ENCODE data around the gene FYB1. TPM values are rescaled to one million over a fixed set of nuclear protein-coding genes. Genes with fewer than 3 reads are reported as not detected.

The FYB1 gene
- total RNA-seq, 1 donor from 2014 or later: not detected

DNA sequence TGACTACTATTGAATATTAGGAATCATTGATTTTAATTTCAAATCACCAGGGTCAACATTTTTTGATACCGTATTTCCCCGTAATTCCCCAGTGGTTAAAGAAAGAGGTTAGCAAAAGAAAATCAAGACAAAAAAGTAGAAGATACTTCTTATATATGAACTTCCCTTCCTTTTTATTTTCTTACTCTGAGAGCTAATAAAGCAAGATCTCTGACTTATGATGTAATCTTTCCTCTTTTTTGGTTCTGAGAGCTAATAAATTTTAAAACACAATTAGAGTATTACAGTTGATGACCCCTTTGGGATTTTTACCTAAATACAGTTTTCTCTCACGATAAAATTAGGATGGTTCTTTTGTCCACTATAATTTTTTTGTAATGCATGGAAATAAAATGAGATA, 9.2 kb upstream of the FYB1 start:
- TF ChIP-seq, protein P1, sequence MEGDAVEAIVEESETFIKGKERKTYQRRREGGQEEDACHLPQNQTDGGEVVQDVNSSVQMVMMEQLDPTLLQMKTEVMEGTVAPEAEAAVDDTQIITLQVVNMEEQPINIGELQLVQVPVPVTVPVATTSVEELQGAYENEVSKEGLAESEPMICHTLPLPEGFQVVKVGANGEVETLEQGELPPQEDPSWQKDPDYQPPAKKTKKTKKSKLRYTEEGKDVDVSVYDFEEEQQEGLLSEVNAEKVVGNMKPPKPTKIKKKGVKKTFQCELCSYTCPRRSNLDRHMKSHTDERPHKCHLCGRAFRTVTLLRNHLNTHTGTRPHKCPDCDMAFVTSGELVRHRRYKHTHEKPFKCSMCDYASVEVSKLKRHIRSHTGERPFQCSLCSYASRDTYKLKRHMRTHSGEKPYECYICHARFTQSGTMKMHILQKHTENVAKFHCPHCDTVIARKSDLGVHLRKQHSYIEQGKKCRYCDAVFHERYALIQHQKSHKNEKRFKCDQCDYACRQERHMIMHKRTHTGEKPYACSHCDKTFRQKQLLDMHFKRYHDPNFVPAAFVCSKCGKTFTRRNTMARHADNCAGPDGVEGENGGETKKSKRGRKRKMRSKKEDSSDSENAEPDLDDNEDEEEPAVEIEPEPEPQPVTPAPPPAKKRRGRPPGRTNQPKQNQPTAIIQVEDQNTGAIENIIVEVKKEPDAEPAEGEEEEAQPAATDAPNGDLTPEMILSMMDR (IDR thresholded peaks at IDR 0.05; ENCODE audit: partially characterized antibody, unreplicated experiment): no peak
- Mint-ChIP-seq H3K36me3 (ENCODE audit: unreplicated experiment) (no peaks in the 10 kb centered on the region), H3K4me3 (ENCODE audit: unreplicated experiment) (no peak overlapping the region), H3K27ac (ENCODE audit: unreplicated experiment) (no peak overlapping the region), H3K4me1 (ENCODE audit: low read depth, unreplicated experiment) (peaks cover 7% of the 10 kb centered on the region), H3K27me3 (ENCODE audit: unreplicated experiment) (no peaks in the 10 kb centered on the region), H3K9me3 (ENCODE audit: unreplicated experiment) (no peaks in the 10 kb centered on the region)
- DNase-seq: no peak

DNA sequence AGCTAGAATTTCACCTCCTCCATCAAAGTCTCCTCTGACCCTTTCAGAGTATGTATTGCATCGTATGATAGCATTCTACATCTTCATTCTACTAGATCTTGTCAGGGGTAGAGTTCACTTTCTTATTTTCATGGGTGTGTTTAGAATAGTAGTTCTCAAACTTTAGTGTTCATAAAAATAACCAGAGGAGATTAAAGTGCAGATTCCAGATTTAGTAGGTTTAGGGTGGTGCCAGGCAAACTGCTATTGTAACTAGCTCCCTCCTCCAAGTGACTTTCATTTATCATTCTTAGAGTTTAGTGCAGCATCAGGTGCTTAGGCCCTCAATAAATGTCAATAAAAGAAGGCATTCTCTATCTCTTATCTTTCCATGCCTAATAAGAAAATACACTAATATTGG, 7.2 kb upstream of the FYB1 start:
- peaks cover 9% of the 10 kb centered on the region for H3K4me1 Mint-ChIP-seq (ENCODE audit: low read depth, unreplicated experiment)
- H3K4me3 Mint-ChIP-seq (ENCODE audit: unreplicated experiment): no peak overlapping the region
- no peaks in the 10 kb centered on the region for H3K36me3 Mint-ChIP-seq (ENCODE audit: unreplicated experiment)
- H3K27ac Mint-ChIP-seq (ENCODE audit: unreplicated experiment): no peak overlapping the region
- no peaks in the 10 kb centered on the region for H3K27me3 Mint-ChIP-seq (ENCODE audit: unreplicated experiment)
- H3K9me3 Mint-ChIP-seq (ENCODE audit: unreplicated experiment): no peaks in the 10 kb centered on the region
- TF ChIP-seq, protein P1 (IDR thresholded peaks at IDR 0.05; ENCODE audit: partially characterized antibody, unreplicated experiment): no peak
- no peak for DNase-seq

DNA sequence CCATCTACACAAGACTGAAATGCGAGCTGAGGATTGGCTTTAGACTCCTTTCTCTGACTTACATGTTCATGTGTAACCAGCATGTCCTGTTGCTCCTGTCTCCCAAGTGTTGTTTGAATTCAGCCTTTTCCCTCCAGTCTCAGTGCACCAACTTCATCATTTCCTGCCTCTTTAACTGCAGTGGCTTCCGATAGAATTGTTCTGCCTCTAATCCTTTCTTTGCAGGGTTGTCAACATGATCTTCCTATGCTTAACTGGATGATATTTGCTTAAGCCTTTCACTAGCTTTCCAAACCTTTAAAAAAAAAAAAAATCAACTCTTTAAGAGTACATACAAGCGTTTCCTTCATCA, 6.7 kb upstream of the FYB1 start:
- Mint-ChIP-seq H3K4me3 (ENCODE audit: unreplicated experiment) (no peak overlapping the region), H3K4me1 (ENCODE audit: low read depth, unreplicated experiment) (peaks cover 9% of the 10 kb centered on the region), H3K36me3 (ENCODE audit: unreplicated experiment) (no peaks in the 10 kb centered on the region), H3K27ac (ENCODE audit: unreplicated experiment) (no peak overlapping the region), H3K9me3 (ENCODE audit: unreplicated experiment) (no peaks in the 10 kb centered on the region), H3K27me3 (ENCODE audit: unreplicated experiment) (no peaks in the 10 kb centered on the region)
- TF ChIP-seq, protein P1 (IDR thresholded peaks at IDR 0.05; ENCODE audit: partially characterized antibody, unreplicated experiment): no peak
- DNase-seq: no peak

DNA sequence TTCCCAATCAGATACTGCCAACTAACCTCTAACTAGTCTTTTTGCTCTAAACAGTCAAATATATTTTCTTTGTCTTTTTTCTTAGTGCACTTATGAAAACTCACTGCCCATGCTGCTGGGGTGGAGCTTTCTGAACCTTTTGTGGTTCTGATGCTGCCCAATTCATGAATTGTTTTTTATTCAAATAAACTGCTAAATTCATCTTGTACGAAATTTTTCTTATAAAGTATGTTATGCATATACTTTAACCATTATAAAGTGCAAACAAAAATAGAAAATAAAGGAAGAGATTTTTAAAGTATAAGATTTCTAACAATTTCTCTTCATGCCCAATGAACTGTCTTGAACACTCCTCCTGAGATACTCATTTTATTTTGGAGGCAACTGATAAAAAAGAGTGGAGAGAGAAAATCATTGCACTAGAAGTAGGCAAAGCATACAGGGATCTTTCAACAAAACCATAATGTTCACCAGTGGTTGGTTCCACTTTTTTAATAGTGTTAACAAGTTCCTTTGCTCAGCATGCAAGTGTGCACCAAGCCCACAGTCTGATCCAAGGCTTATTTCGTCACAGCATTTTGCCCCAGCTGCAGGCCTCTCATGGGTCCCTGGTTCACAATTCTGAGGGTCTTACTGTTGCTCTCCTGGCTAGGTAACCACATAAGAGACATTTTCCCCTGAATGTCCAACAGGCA, 6.2 kb upstream of the FYB1 start:
- no peak overlapping the region for H3K27ac Mint-ChIP-seq (ENCODE audit: unreplicated experiment)
- no peaks in the 10 kb centered on the region for H3K36me3 Mint-ChIP-seq (ENCODE audit: unreplicated experiment)
- peaks cover 9% of the 10 kb centered on the region for H3K4me1 Mint-ChIP-seq (ENCODE audit: low read depth, unreplicated experiment)
- no peaks in the 10 kb centered on the region for H3K9me3 Mint-ChIP-seq (ENCODE audit: unreplicated experiment)
- H3K27me3 Mint-ChIP-seq (ENCODE audit: unreplicated experiment): no peaks in the 10 kb centered on the region
- DNase-seq: no peak
- H3K4me3 Mint-ChIP-seq (ENCODE audit: unreplicated experiment): no peak overlapping the region
- TF ChIP-seq, protein P1 (IDR thresholded peaks at IDR 0.05; ENCODE audit: partially characterized antibody, unreplicated experiment): no peak

DNA sequence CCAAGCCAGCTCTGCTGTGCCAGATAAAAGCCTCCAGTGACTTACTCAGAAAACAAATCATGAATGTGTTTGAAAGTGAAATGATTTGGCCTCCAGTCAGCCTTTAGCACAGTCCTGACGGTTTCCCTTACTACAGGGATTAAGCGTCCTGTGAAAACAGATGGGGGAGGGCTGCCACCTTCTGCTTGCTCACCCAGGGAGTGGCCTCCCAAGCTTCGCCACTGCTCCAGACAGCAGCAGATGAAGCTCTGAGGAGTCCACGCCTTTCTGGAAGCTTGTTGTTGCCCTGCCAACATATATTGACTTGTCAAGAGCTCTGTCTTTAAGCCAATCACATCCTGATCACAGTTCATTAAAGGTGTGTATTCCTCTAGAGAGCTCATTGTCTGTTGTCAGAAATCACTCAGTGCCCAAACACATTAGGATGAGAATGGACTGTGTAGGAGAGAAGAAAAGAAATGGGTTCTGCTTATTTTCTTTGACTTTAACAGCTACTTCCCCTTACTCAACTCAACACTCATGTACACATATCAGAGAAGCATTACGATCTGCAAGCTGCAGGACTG, 4.9 kb upstream of the FYB1 start:
- Mint-ChIP-seq H3K27me3 (ENCODE audit: unreplicated experiment) (no peaks in the 10 kb centered on the region), H3K4me1 (ENCODE audit: low read depth, unreplicated experiment) (peaks cover 9% of the 10 kb centered on the region), H3K4me3 (ENCODE audit: unreplicated experiment) (no peak overlapping the region), H3K27ac (ENCODE audit: unreplicated experiment) (peak overlapping the region; percentile 62), H3K9me3 (ENCODE audit: unreplicated experiment) (no peaks in the 10 kb centered on the region), H3K36me3 (ENCODE audit: unreplicated experiment) (no peaks in the 10 kb centered on the region)
- DNase-seq: peak; percentile 66
- TF ChIP-seq, protein P1 (IDR thresholded peaks at IDR 0.05; ENCODE audit: partially characterized antibody, unreplicated experiment): no peak

Data from glutamatergic neuron (in vitro differentiated cells).